ENCODE measurements around the gene SPRYD3. TPM values are rescaled to one million over a fixed set of nuclear protein-coding genes. Genes with fewer than 3 reads are reported as not detected.

Gene SPRYD3
- total RNA-seq, 3 donors from 2014 or later, result 31.8 to 45.8 (median 36.3) TPM

DNA sequence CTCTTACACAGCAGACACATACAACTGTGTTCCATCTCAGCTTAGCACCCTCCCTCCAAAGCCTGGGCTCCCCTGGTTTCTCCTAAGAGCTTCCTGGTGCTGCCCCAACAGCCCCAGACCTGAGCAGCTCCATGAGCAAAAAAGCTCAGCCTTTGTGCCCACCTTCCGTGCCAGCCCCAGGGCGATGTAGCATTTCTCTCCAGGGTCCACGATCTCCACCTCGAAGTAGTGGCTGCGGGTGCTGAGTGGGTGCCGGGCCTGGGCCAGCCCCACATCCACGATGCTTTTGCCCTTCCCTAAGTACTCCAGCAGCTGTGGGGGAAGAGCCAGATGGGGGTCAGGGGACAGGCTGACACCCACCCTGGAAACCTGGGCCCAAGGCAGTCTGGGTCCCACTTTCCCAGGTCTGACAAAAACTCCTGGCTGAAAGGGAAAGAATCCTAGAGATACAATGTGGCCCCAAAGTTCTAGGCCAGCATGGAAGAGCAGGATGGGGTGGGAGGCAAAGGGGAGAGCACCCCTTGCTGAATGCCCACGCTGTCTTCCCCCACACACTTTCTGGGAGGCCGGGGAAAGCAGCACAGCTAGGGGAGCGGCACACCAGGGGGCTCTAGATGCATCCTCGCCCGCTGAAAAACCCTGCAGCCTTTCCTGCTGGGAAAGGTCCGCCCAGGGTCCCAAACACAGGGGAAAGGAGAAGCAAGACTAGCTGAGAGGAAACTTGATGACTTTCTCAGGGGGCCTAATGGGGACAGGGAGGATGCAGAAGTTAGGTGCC is 11.0 kb downstream of the SPRYD3 start:
- H3K4me3 ChIP-seq, result no peak overlapping the region
- DNase-seq (ENCODE audit: low spot score in 2 of 2), result no peak
- peak overlapping the region; percentile 67 to 87 for H3K27ac ChIP-seq
- peaks cover 4% of the 10 kb centered on the region in 2 donors for H3K4me1 ChIP-seq
- TF ChIP-seq, protein P1, sequence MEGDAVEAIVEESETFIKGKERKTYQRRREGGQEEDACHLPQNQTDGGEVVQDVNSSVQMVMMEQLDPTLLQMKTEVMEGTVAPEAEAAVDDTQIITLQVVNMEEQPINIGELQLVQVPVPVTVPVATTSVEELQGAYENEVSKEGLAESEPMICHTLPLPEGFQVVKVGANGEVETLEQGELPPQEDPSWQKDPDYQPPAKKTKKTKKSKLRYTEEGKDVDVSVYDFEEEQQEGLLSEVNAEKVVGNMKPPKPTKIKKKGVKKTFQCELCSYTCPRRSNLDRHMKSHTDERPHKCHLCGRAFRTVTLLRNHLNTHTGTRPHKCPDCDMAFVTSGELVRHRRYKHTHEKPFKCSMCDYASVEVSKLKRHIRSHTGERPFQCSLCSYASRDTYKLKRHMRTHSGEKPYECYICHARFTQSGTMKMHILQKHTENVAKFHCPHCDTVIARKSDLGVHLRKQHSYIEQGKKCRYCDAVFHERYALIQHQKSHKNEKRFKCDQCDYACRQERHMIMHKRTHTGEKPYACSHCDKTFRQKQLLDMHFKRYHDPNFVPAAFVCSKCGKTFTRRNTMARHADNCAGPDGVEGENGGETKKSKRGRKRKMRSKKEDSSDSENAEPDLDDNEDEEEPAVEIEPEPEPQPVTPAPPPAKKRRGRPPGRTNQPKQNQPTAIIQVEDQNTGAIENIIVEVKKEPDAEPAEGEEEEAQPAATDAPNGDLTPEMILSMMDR (IDR thresholded peaks at IDR 0.05), result no peak
- no peak for TF ChIP-seq POLR2AphosphoS5 (IDR thresholded peaks at IDR 0.05)
- no peak for TF ChIP-seq POLR2A (IDR thresholded peaks at IDR 0.05)
- intact Hi-C loops (cut with DNase I; ENCODE audit: low total_unique reads), result no loop called here
- H3K27me3 ChIP-seq, result no peaks in the 10 kb centered on the region
- H3K9me3 ChIP-seq, result no peaks in the 10 kb centered on the region
- H3K36me3 ChIP-seq, result no peaks in the 10 kb centered on the region

DNA sequence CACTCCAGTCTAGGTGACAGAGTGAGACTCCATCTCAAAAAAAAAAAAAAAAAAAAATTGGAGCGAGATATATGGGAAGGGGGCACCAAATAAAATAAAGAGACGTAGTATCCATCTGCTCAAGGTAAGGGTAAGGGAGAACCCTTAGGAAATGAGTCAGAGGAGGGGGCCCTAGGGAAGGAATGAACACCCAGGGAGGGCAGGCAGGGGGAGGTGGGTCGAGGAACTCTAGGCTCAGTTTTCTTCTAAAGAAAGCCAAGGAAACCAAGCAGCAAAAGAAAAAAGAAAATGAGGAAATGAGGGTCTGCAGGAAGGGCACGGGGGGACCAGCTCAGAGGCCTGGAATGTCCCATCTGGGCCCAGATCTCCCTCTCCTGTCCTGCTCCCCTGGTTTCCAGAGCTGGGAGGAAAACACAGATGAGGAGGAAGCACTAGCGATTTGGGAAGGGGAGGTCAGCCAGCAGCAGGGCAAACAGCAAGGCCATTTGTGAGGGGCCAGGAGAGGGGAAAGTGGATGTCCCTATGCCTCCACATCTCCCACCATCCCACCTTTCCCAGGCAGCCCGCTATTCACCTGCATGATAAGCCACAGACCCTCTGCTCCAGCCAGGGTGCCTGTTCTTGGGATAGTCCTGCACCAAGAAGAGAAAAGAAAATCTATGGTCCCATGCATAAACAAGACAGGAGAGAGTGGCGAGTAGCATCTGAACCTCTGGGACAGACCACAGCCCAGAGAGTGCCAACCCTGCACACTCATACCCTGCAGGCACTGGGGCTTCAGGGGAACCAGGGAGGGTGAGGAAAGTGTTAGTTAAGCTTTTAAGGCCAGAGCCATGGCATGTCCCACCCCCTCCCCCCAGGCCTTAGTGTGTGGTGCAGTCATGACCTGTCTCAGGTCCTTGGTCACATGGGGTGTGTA is 11.9 kb downstream of the SPRYD3 start:
- H3K4me3 ChIP-seq, result no peak overlapping the region
- no peaks in the 10 kb centered on the region for H3K27me3 ChIP-seq
- TF ChIP-seq POLR2A (IDR thresholded peaks at IDR 0.05), result no peak
- no peak for TF ChIP-seq POLR2AphosphoS5 (IDR thresholded peaks at IDR 0.05)
- TF ChIP-seq, protein P1 (IDR thresholded peaks at IDR 0.05), result no peak
- no peaks in the 10 kb centered on the region for H3K36me3 ChIP-seq
- DNase-seq (ENCODE audit: low spot score in 2 of 2), result no peak
- H3K27ac ChIP-seq, result peak overlapping the region; percentile 18 to 87
- no peaks in the 10 kb centered on the region for H3K9me3 ChIP-seq
- intact Hi-C loops (cut with DNase I; ENCODE audit: low total_unique reads), result no loop called here
- H3K4me1 ChIP-seq, result peaks cover 4 to 11% of the 10 kb centered on the region in 2 donors

DNA sequence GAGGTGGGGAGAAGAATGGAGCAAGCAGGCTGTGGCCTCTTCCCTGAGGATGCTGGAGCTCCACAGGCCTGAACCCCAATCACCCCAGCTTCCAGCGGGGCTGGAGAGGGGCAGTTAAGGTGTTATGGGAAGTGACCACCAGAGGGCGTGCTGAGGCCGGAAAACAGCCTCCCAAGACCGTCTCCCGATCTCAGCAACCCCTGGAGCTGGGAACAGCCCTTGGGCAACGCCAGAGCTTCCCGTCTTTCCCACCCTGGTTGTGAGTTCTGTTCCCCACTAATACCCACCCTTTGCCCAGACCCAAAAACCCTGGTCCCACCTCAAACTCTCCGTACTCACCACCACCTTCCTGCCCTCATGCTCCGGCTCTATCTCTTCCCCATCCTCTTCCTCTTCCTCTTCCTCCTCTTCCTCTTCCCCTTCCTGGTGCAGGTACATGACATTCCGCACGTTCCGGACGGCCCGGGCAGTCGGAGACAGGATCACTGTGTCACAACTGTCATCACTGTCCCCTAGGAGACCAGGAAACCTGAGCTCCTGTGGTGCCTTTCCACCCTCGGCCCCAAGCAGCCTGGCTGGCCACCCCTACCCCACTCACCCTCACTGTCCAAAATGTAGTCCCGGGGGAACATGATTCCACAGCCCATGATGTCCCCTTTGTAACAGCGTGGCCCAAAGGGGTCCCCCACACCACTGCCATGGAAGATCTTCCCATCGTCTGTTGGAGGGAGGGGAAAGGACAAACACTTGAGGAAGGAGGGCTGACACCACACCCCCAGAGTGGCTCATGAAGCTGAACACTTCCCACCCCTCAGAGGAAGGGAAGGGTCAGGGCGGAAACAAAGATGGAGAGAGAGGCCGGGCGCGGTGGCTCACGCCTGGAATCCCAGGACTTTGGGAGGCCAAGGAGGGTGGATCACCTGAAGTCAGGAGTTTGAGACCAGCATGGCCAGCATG is 12.9 kb downstream of the SPRYD3 start:
- TF ChIP-seq POLR2AphosphoS5 (IDR thresholded peaks at IDR 0.05) (peak; percentile 28 to 74 (median 62)), POLR2A (IDR thresholded peaks at IDR 0.05) (no peak)
- TF ChIP-seq, protein P1 (IDR thresholded peaks at IDR 0.05), result peak; percentile 89 to 93 (median 93)
- no peaks in the 10 kb centered on the region for H3K36me3 ChIP-seq
- H3K4me1 ChIP-seq, result peaks cover 12 to 17% of the 10 kb centered on the region in 2 donors
- no peaks in the 10 kb centered on the region for H3K27me3 ChIP-seq
- peak overlapping the region in 2 of 3 donors; percentile 24 to 33 for H3K4me3 ChIP-seq
- intact Hi-C loops (cut with DNase I; ENCODE audit: low total_unique reads), result no loop called here
- H3K27ac ChIP-seq, result peak overlapping the region; percentile 75 to 89
- H3K9me3 ChIP-seq, result no peaks in the 10 kb centered on the region
- peak in 1 of 2 donors; percentile 78 for DNase-seq (ENCODE audit: low spot score in 2 of 2)

DNA sequence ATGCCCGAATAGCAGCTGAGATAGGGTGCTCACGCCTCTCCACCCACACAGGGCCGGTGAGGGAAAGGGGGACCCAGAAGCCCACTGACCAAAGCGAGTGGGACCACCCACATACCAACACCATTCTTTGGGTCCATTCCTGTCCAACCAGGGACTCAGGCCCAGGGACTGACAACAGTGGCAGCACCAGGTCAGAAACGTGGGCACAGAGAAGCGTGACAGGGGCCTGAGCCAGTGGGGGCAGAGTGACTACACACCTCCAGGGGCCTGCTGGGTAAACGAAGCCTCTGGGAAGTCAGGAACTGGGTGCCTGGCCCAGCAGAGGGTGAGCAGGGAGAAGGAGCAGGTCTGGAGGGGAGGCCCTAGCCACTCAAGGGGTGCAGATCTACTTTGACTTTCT is 13.7 kb downstream of the SPRYD3 start:
- Histone ChIP-seq H3K36me3 (no peaks in the 10 kb centered on the region), H3K4me3 (peak overlapping the region in 1 of 3 donors; percentile 24), H3K9me3 (no peaks in the 10 kb centered on the region), H3K27ac (peak overlapping the region; percentile 75 to 89), H3K4me1 (peaks cover 17 to 20% of the 10 kb centered on the region in 2 donors), H3K27me3 (no peaks in the 10 kb centered on the region)
- no peak for DNase-seq (ENCODE audit: low spot score in 2 of 2)
- TF ChIP-seq POLR2AphosphoS5 (IDR thresholded peaks at IDR 0.05) (no peak), POLR2A (IDR thresholded peaks at IDR 0.05) (no peak)
- TF ChIP-seq, protein P1 (IDR thresholded peaks at IDR 0.05), result no peak
- intact Hi-C loops (cut with DNase I; ENCODE audit: low total_unique reads), result no loop called here
